Neural cell (in vitro differentiated cells): ENCODE data around the gene RAB33B. TPM values are rescaled to one million over a fixed set of nuclear protein-coding genes. Genes with fewer than 3 reads are reported as not detected.

Source experiments
- H2AFZ ChIP-seq: fragments of 200-600, 300-800 bp; sonication (generic), shearing (Covaris generic); 2 replicates; pipeline ENCODE4 v1.6.0; 2014; ENCODE audit warnings: low read depth, mild to moderate bottlenecking, antibody characterized with exemption, low read length, moderate library complexity
- H3F3A ChIP-seq: fragments of 200-600 bp; shearing (Covaris generic); 2 replicates; pipeline ENCODE4 v1.6.1; 2016; ENCODE audit warnings: mild to moderate bottlenecking, moderate library complexity, mixed read lengths, antibody characterized with exemption, low read length; ENCODE audit not compliant: insufficient read depth, poor library complexity, severe bottlenecking
- H3K27ac ChIP-seq: fragments of 200-600, 300-800 bp; sonication (generic), shearing (Covaris generic); 2 replicates; pipeline ENCODE4 v1.5.1; 2014; ENCODE audit warnings: mild to moderate bottlenecking, low read length, moderate library complexity
- H3K27me3 ChIP-seq: fragments of 300-800, 200-600 bp; sonication (generic), shearing (Covaris generic); 2 replicates; pipeline ENCODE4 v1.6.0; 2014; ENCODE audit warnings: mild to moderate bottlenecking, low read depth, low read length, moderate library complexity; ENCODE audit not compliant: insufficient read depth
- H3K36me3 ChIP-seq: fragments of 300-800, 200-600 bp; sonication (generic), shearing (Covaris generic); 2 replicates; pipeline ENCODE4 v1.5.1; 2014; ENCODE audit warnings: mild to moderate bottlenecking, antibody characterized with exemption, low read length, moderate library complexity; ENCODE audit not compliant: insufficient read depth
- H3K4me2 ChIP-seq: fragments of 300-800, 200-600 bp; sonication (generic), shearing (Covaris generic); 2 replicates; pipeline ENCODE4 v1.6.0; 2014; ENCODE audit warnings: mild to moderate bottlenecking, low read length
- H3K4me3 ChIP-seq: fragments of 300-800, 200-600 bp; sonication (generic), shearing (Covaris generic); 2 replicates; pipeline ENCODE4 v1.5.1; 2014; ENCODE audit warnings: mild to moderate bottlenecking, low read length, moderate library complexity
- H3K79me2 ChIP-seq: fragments of 200-600 bp; shearing (Covaris generic); replicated peaks from 2 replicates; pipeline ENCODE4 v1.6.0; 2014; ENCODE audit warnings: mild to moderate bottlenecking, low read length, moderate library complexity; ENCODE audit not compliant: insufficient read depth
- H3K9ac ChIP-seq: fragments of 300-800, 200-600 bp; sonication (generic), shearing (Covaris generic); 2 replicates; pipeline ENCODE4 v1.6.1; 2016; ENCODE audit warnings: mild to moderate bottlenecking, low read length, mixed read lengths
- H3K9me2 ChIP-seq: fragments of 200-600 bp; shearing (Covaris generic); 2 replicates; pipeline ENCODE4 v1.6.1; 2016; ENCODE audit warnings: mild to moderate bottlenecking, low read length, mixed read lengths; ENCODE audit not compliant: insufficient read depth
- H3K9me3 ChIP-seq: fragments of 200-600, 300-800 bp; sonication (generic), shearing (Covaris generic); 2 replicates; pipeline ENCODE4 v1.6.1; 2016; ENCODE audit warnings: mild to moderate bottlenecking, mixed run types, low read length, moderate library complexity, mixed read lengths
- H4K20me1 ChIP-seq: fragments of 200-600 bp; shearing (Covaris generic); 2 replicates; pipeline ENCODE4 v1.6.1; 2016; ENCODE audit warnings: mild to moderate bottlenecking, mixed run types; ENCODE audit not compliant: insufficient read depth
- CTCF ChIP-seq: fragments of 450-650 bp; IDR thresholded peaks from 2 replicates; pipeline ENCODE4 v1.5.1; 2014; ENCODE audit warnings: antibody characterized with exemption, mild to moderate bottlenecking, moderate library complexity; ENCODE audit not compliant: poor library complexity, severe bottlenecking
- EP300 ChIP-seq: fragments of 450-650 bp; conservative IDR thresholded peaks from 2 replicates; pipeline ENCODE4 v1.6.1; 2014; ENCODE audit warnings: antibody characterized with exemption, mild to moderate bottlenecking, moderate library complexity; ENCODE audit not compliant: poor library complexity, severe bottlenecking
- EZH2 ChIP-seq: fragments of 200-600, 300-800 bp; shearing (Covaris generic), sonication (generic); IDR thresholded peaks from 2 replicates; pipeline ENCODE4 v1.6.1; 2014; ENCODE audit warnings: antibody characterized with exemption, low read length, borderline replicate concordance, mild to moderate bottlenecking; ENCODE audit not compliant: insufficient read depth, poor library complexity, severe bottlenecking
- MXI1 ChIP-seq: fragments of 450-650 bp; conservative IDR thresholded peaks from 2 replicates; pipeline ENCODE4 v1.6.1; 2014; ENCODE audit warnings: antibody characterized with exemption, mild to moderate bottlenecking; ENCODE audit not compliant: poor library complexity, severe bottlenecking
- POLR2AphosphoS5 ChIP-seq: IDR thresholded peaks from 2 replicates; pipeline ENCODE4 v1.6.1; 2012
- RAD21 ChIP-seq: fragments of 450-650 bp; conservative IDR thresholded peaks from 2 replicates; pipeline ENCODE4 v1.6.1; 2014; ENCODE audit warnings: antibody characterized with exemption, mild to moderate bottlenecking, moderate library complexity
- REST ChIP-seq: IDR thresholded peaks from 2 replicates; pipeline ENCODE4 v1.6.1; 2012; ENCODE audit warnings: borderline replicate concordance
- SMC3 ChIP-seq: fragments of 450-650 bp; conservative IDR thresholded peaks from 2 replicates; pipeline ENCODE4 v1.6.1; 2014; ENCODE audit warnings: antibody characterized with exemption, mild to moderate bottlenecking, moderate library complexity; ENCODE audit not compliant: poor library complexity
- TAF1 ChIP-seq: IDR thresholded peaks from 2 replicates; pipeline ENCODE4 v1.6.1; 2012; ENCODE audit warnings: low read depth
- polyA plus RNA-seq: library from polyadenylated mRNA; depleted of rRNA; stranded (reverse); fragments of >200 nt; gene quantifications from 2 replicates; pipeline ENCODE4 v1.2.3, GENCODE V29; 2014

The RAB33B gene
- polyA plus RNA-seq, 1 donor from 2014 or later = 8.6 TPM

- H2AFZ ChIP-seq = no peak overlapping the region
- no peaks in the 10 kb centered on the region for H3K9me3 ChIP-seq
- H4K20me1 ChIP-seq = no peaks in the 10 kb centered on the region
- H3K36me3 ChIP-seq = no peaks in the 10 kb centered on the region
- H3K79me2 ChIP-seq = peaks cover 25% of the 10 kb centered on the region
- H3K27ac ChIP-seq = no peak overlapping the region
- no peak overlapping the region for H3K9ac ChIP-seq
- TF ChIP-seq SMC3 (no peak), EP300 (peak; percentile 40)
- no peaks in the 10 kb centered on the region for H3K9me2 ChIP-seq
- no peak overlapping the region for H3K4me2 ChIP-seq
- H3K4me3 ChIP-seq = no peak overlapping the region
- H3F3A ChIP-seq = no peaks in the 10 kb centered on the region
- H3K27me3 ChIP-seq = no peaks in the 10 kb centered on the region
Observed at GRCh38 chr4:139458543-139458942, 4.6 kb downstream of the RAB33B start.

DNA sequence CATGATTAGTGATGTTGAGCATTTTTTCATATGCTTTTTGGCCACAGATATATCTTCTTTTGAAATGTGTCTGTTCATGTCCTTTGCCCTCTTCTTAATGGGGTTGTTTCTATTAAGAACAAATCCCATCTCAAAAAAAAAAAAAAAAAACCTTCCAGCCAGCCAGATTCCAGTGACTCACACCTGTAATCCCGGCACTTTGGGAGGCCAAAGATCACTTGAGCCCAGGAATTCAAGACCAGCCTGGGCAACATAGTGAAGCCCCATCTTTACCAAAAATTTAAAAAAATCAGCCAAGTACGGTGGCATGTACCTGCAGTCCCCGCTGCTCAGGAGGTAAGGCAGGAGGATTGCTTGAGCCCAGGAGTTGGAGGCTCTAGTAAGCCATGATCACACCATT lies 5.1 kb downstream of the RAB33B start:
- no peaks in the 10 kb centered on the region for H3K9me2 ChIP-seq
- H3K79me2 ChIP-seq = peaks cover 26% of the 10 kb centered on the region
- H3K27ac ChIP-seq = no peak overlapping the region
- H2AFZ ChIP-seq = no peak overlapping the region
- no peaks in the 10 kb centered on the region for H3K36me3 ChIP-seq
- no peak overlapping the region for H3K9ac ChIP-seq
- no peaks in the 10 kb centered on the region for H3K27me3 ChIP-seq
- no peaks in the 10 kb centered on the region for H4K20me1 ChIP-seq
- H3K9me3 ChIP-seq = no peaks in the 10 kb centered on the region
- no peaks in the 10 kb centered on the region for H3F3A ChIP-seq
- H3K4me3 ChIP-seq = no peak overlapping the region
- TF ChIP-seq CTCF = no peak
- TF ChIP-seq REST = no peak
- TF ChIP-seq EZH2 = no peak
- TF ChIP-seq MXI1 = no peak
- TF ChIP-seq TAF1 = no peak
- TF ChIP-seq EP300 = no peak
- TF ChIP-seq POLR2AphosphoS5 = no peak
- no peak overlapping the region for H3K4me2 ChIP-seq

- Histone ChIP-seq H3F3A (no peaks in the 10 kb centered on the region), H3K27me3 (no peaks in the 10 kb centered on the region), H3K9me3 (no peaks in the 10 kb centered on the region), H3K9ac (no peak overlapping the region), H2AFZ (no peak overlapping the region), H3K36me3 (no peaks in the 10 kb centered on the region), H3K27ac (no peak overlapping the region), H3K4me3 (no peak overlapping the region), H3K9me2 (no peaks in the 10 kb centered on the region), H3K4me2 (no peak overlapping the region), H3K79me2 (peaks cover 21% of the 10 kb centered on the region), H4K20me1 (no peaks in the 10 kb centered on the region)
- TF ChIP-seq EZH2 = no peak
- no peak for TF ChIP-seq RAD21
- no peak for TF ChIP-seq TAF1
- TF ChIP-seq CTCF = no peak
- no peak for TF ChIP-seq MXI1
- TF ChIP-seq SMC3 = no peak
- no peak for TF ChIP-seq EP300
- no peak for TF ChIP-seq POLR2AphosphoS5
- TF ChIP-seq REST = no peak
Observed at GRCh38 chr4:139460565-139460964, 6.6 kb downstream of the RAB33B start.
